Measurements from ENCODE around the gene PHACTR3.

PHACTR3 gene

GRCh38 chr20:59764037-59764436 is 159.7 kb downstream of the PHACTR3 start:
- no peak for DNase-seq

- DNase-seq = peak; percentile 43
Observed at GRCh38 chr20:59765599-59766177, 161.3 kb downstream of the PHACTR3 start.

GRCh38 chr20:59767656-59768055 is 163.3 kb downstream of the PHACTR3 start:
- no peak for DNase-seq

- DNase-seq = no peak
Observed at GRCh38 chr20:59770270-59770669, 165.9 kb downstream of the PHACTR3 start.

DNA sequence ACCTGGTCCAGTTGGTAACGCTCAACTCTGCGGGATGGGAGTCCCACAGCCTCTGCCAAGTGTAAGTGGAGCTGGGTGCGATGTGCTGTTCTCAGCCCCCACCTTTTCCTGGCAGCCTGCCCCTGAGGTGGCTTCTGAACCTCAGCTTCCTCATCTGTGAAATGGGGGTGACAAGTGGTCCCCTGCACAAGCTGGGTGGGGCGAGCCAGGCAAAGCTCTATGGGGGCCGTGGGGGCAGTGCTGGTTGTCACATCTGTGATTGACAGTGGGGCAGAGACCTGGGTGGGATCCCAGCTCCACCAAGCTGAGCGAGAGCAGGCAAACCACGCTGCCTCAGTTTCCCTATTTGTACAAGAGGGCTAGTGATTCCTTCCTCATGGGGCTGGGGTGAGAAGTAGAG is 166.5 kb downstream of the PHACTR3 start:
- DNase-seq = no peak

DNA sequence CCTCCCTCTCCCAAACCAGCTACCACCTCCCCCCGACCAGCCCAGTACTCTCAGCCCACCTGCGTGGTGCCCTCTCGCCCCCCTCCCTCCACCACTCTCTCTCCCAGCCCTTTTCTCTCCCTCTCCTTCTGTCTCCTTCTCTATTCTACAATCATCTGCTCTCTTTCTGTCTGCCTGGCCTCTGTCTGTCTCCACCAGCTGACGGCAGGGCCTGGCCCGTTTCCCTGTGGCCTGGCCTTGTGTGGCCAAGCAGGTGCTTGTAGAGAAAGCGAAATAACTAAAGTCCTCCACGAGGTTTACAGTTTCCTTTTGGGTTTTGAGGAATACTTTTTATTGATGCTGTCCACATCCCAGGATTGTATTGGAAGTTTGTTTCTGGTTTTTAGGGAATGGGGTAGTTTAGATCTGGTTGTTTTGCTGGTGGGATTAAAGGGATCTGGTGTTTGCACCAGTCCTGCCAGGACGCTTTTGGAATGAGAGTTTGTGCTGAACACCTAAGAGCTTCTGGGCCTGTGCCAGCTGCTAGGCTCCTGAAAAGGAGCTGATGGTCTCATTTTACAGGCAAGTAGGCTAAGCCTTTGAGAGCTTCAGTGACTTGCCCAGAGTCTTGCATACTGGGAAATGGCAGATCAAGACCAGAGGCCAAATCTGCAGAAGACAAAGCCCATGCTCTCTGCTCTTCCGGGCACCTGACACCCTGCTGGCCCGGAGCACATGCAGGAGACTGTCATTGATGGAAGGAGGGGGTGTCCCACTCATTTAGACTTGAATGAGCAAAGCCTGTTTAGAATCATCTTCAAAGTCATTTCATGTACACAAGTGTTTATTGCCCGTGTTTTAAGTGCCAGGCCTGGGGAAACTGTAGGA is 167.4 kb downstream of the PHACTR3 start:
- DNase-seq = no peak

- DNase-seq = no peak
Observed at GRCh38 chr20:59772373-59772705, 168.0 kb downstream of the PHACTR3 start.

GRCh38 chr20:59772931-59773913 is 168.9 kb downstream of the PHACTR3 start:
- no peak for DNase-seq

GRCh38 chr20:59774204-59774641 is 169.9 kb downstream of the PHACTR3 start:
- DNase-seq = no peak

GRCh38 chr20:59774921-59775686 is 170.8 kb downstream of the PHACTR3 start:
- DNase-seq = no peak

DNA sequence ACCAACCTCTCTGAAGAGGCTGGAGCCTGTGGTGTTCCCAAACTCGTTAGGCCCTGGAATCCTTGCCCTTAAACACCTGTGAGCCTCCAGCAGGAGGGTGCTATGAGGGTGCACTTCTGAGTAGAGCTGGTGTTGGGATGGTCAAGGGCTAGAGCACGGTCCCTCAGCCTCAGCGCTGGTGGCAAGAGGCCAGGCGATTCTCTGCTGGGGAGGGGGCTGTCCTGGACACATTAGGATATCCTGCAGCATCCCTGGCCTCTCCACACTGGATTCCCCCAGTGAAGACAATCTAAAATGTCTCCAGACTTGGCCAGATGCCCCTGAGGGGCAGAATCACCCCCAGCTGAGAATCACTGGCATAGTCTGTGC is 171.3 kb downstream of the PHACTR3 start:
- no peak for DNase-seq

DNA sequence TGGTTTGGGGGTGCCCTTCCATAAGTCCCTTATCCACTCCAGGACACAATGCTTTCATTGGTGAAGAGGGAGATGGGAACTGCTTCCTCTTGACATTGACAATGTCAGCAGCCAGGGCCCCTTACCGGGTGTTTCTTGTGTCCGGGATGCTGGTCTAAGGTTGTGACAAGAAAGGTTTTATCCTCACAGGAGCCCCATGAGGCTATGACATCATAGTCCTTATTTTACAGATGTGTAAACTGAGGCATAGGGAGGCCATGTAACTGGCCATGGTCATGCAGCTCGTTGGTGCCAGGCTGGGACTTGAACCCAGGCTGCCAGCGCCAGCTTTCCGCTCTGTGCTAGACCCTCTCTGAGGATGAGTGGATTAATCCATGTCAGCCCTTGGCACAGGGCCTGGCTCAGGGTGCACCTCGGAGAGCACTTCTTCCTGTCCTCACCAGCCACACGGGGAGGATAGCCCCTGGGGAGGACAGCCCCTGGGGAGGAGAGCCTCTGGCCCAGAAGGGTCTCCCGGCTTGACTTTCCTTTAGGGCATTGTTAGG is 171.8 kb downstream of the PHACTR3 start:
- DNase-seq = no peak

GRCh38 chr20:59776626-59777330 is 172.4 kb downstream of the PHACTR3 start:
- no peak for DNase-seq

GRCh38 chr20:59777331-59777725 is 173.0 kb downstream of the PHACTR3 start:
- no peak for DNase-seq

DNA sequence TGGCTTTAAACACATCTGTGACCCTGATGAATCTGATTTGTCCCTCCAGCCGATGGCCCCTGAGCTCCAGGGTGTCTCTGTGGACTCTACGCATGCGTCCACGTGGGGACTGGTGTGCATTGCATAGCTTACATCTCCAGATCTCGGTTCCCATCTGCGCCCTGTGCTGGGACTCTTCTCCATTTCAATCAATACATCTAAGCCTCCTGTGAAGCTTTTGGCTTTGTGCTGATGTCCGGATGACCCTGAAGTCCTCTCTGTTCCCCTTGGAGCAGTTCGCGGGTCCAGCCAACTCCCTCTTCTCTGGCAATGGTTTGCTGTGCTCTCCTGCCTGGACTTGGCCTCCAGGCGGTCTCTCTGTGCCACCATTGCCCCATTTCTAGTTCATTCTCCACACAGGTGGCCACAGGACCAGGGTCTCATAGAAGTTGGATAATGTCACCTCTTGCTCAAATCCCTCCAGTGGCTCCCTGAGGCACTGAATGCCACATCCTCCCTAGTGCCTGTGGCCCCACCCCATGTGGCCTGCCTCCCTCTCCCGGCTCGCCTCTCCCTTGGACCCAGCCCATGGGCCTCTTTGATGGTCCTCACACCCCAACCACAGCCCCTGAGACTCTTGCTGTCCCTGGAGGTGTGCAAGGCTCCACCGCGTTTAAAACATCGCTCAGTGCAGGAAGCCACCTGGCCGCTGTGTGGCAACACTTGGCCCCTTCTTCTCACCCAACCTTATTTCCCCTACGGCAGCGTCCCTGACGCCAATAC is 173.7 kb downstream of the PHACTR3 start:
- DNase-seq = no peak

DNA sequence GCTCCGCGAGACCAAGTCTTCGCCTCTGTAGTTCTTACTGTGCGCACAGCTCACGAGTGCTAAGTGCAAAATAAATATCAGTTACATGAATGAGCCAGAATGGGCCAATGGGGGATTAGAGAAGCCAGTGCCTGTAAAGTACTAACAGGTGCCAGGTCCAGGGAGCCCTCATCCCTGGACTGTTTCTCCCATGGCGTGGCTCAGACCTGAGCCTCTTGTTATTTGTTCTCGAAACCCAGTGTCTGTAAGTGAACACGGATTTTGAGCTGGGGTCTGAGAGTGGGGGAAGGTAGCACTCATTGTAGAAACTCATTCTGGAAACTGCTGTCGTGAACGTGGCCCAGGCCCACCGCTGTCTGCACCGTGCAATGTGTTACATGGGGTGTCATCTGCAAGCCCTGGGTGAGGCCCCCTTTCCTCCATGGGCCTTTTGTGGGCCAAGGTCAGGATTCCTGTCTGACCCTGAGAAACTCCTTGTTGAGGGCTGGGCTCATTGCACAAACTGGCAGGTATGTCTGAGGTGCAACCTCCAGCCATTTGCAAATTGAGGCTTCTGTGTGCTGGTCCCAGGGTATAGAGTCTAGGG is 174.4 kb downstream of the PHACTR3 start:
- no peak for DNase-seq

DNA sequence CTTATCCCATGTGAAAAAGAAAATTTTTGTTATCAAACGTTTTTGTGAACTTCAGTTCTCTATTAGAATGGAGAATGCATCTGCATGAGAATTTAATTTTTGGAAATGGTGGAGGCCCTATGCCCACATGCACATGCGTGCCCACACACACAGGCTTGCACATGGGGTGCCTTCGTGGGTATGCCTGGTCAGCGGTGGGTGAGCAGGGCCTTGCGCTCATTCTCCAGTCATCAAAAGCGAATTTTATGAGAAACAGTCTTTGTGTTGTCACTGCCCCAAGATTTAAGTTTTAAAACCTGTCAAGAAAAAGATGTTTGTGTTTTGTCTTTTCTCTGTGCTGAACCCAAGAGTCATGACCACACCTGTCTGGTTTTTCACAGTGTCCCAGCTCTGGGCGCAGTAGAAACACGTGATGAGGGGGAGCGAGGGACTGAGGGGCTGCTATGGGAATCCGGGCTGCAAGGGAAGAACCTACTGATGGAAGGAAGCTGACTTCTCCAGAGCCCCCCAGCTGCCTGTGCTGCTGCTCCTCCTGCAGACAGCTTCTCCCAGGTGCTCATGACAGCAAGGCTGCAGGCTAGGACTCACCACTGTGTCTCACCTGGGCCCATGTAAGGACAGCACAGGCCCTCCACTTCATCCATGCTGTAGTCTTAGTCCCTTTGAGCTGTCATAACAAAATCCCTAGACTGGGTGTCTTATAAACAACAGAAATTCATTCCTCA is 175.5 kb downstream of the PHACTR3 start:
- no peak for DNase-seq

GRCh38 chr20:59780494-59781185 is 176.3 kb downstream of the PHACTR3 start:
- DNase-seq = no peak

GRCh38 chr20:59781226-59781625 is 176.9 kb downstream of the PHACTR3 start:
- DNase-seq = no peak

Measured in OCI-M1 (cell line).